SKM-1 treated with dmso at 0.1 percent for 144 hours (cell line): Measurements from ENCODE around the gene TWSG1.
"Not testable (repeated sequence)": the region's sequence is repeated elsewhere in the genome, so short reads cannot be mapped to it uniquely, and the experiment has no call there.

Experiments
- DNase-seq: peaks from one replicate; lab custom pipeline; 2025; ENCODE audit not compliant: unreplicated experiment; lab: John Stamatoyannopoulos, UW

The TWSG1 gene

GRCh38 chr18:9386879-9387278, 52.3 kb downstream of the TWSG1 start:
- DNase-seq, result no peak

GRCh38 chr18:9387891-9388290, 53.3 kb downstream of the TWSG1 start:
- no peak for DNase-seq

GRCh38 chr18:9389706-9390105, 55.1 kb downstream of the TWSG1 start:
- no peak for DNase-seq

GRCh38 chr18:9392726-9393125, 58.2 kb downstream of the TWSG1 start:
- no peak for DNase-seq

- no peak for DNase-seq
These were observed 59.5 kb downstream of the TWSG1 start for GRCh38 chr18:9394046-9394445.

GRCh38 chr18:9400197-9400596, 65.6 kb downstream of the TWSG1 start:
- DNase-seq, result no peak

- DNase-seq, result no peak
These were observed 66.6 kb downstream of the TWSG1 start for GRCh38 chr18:9401176-9401575.

- DNase-seq, result not testable (repeated sequence)
These were observed 67.9 kb downstream of the TWSG1 start for GRCh38 chr18:9402358-9403007.

GRCh38 chr18:9403795-9404564, 69.4 kb downstream of the TWSG1 start:
- no peak for DNase-seq

GRCh38 chr18:9404565-9405060, 70.0 kb downstream of the TWSG1 start:
- DNase-seq, result no peak

GRCh38 chr18:9405130-9405529, 70.6 kb downstream of the TWSG1 start:
- no peak for DNase-seq

- DNase-seq, result no peak
These were observed 71.4 kb downstream of the TWSG1 start for GRCh38 chr18:9405977-9406376.

GRCh38 chr18:9410515-9410914, 75.9 kb downstream of the TWSG1 start:
- DNase-seq, result no peak

- DNase-seq, result no peak
These were observed 79.0 kb downstream of the TWSG1 start for GRCh38 chr18:9413576-9413975.

GRCh38 chr18:9416563-9417072, 82.0 kb downstream of the TWSG1 start:
- no peak for DNase-seq

- no peak for DNase-seq
These were observed 82.7 kb downstream of the TWSG1 start for GRCh38 chr18:9417073-9417851.

GRCh38 chr18:9418047-9418690, 83.6 kb downstream of the TWSG1 start:
- DNase-seq, result no peak

- no peak for DNase-seq
These were observed 85.5 kb downstream of the TWSG1 start for GRCh38 chr18:9419956-9420631.

GRCh38 chr18:9421096-9421900, 86.7 kb downstream of the TWSG1 start:
- DNase-seq, result no peak

GRCh38 chr18:9421901-9422327, 87.3 kb downstream of the TWSG1 start:
- no peak for DNase-seq
